GM13977 (cell line): ENCODE results near the gene RARA.

Experiments used
- DNase-seq: peaks from one replicate; pipeline ENCODE4 v3.0.0; 2012; ENCODE audit warnings: low spot score
- in situ Hi-C: fragments of 300-500 bp; cut with MboI; formaldehyde crosslinking; loops from one replicate; pipeline ENCODE4 v1.12.0; 2022; ENCODE audit warnings: low sequenced_read_pairs, low pct_unique_long_range_greater_than_20kb, mixed read lengths, inconsistent platforms; ENCODE audit not compliant: unreplicated experiment
- TF ChIP-seq, protein P1 (sequence below): IDR thresholded peaks from 2 replicates; pipeline ENCODE4 v1.5.1; 2012; ENCODE audit warnings: mild to moderate bottlenecking, control low read depth; ENCODE audit not compliant: insufficient read depth; ENCODE audit errors: extremely low read depth, missing control alignments

RARA gene

DNA sequence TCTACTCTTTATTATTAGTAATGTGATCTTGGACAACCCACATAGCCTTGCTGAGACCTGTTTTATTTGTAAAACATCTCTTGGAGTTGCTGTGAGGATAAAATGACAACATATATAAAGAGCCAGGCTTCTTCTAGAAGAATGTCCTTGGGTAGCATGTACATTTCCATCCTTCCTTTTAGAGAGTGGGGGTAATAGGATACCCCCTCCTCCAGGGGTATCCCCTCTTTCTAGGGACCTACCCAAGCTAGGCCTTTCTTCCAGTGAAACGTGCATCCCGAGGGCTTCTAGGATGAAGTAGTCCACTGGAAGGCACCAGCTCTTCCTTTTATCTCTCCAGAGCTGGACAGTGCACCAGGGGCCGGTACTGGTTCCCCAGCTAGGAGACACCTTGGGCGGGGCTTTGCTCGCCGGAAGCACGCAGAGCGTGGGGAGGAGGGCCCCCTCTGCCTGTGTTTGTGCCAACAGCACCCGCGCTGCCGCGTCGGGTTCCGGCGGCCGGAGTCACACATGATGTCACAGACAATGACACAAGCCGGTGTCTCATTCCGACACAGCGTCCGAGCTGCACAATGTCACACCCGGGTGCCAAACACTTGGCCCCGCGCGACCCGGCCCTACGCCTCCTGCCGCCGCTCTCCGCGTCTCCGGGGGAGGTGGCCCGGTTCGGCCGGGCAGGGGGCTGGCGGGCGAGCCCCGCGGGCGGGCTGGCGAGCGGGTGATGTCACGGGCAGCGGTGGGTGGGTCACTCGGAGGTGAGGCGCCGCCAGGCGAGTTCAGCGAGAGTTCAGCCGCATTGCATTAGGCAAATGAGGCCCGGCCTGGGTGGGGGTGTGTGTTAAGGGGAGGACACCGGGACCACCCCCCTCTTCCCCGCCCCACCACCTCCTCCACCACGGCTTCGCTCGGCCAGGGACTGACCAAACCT is 32.2 kb downstream of the RARA start:
- DNase-seq: peak; percentile 90
- in situ Hi-C loops: no loop called here
- TF ChIP-seq, protein P1, sequence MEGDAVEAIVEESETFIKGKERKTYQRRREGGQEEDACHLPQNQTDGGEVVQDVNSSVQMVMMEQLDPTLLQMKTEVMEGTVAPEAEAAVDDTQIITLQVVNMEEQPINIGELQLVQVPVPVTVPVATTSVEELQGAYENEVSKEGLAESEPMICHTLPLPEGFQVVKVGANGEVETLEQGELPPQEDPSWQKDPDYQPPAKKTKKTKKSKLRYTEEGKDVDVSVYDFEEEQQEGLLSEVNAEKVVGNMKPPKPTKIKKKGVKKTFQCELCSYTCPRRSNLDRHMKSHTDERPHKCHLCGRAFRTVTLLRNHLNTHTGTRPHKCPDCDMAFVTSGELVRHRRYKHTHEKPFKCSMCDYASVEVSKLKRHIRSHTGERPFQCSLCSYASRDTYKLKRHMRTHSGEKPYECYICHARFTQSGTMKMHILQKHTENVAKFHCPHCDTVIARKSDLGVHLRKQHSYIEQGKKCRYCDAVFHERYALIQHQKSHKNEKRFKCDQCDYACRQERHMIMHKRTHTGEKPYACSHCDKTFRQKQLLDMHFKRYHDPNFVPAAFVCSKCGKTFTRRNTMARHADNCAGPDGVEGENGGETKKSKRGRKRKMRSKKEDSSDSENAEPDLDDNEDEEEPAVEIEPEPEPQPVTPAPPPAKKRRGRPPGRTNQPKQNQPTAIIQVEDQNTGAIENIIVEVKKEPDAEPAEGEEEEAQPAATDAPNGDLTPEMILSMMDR: no peak

DNA sequence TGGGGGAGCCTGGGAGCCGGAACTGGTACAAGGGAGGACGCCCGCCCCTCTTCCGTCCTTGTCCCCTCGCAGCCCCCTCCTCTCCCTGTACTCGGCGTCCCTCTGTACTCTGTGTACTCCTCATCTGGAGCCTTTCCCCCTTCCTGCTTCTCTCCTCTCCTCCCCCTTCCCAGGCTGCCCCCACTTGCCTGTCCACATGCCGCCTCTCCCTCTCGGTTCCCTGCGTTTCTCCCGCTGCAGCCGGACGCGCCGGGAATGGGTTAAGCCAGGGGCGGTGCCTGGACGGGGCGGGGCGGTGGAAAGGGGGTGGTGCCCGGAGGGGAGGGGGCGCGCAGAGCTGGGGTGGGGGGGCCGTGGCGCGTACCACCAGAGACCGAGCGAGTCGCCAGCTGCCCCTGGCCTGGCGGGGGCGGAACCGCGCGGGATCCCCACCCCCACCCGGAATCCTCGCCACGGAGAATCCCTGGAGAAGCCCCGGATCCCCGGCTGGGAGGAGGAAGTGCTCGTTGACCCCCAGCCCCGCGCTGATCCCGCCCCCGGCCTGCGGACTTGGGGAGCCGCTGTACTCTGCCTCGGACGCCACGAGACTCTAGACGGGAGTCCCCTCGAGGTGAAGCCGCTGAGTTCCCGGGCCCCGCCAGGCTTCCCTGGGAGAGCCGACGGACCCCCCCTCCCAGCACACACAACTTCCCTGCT is 33.0 kb downstream of the RARA start:
- in situ Hi-C loops: no loop called here
- DNase-seq: no peak
- TF ChIP-seq, protein P1: no peak

DNA sequence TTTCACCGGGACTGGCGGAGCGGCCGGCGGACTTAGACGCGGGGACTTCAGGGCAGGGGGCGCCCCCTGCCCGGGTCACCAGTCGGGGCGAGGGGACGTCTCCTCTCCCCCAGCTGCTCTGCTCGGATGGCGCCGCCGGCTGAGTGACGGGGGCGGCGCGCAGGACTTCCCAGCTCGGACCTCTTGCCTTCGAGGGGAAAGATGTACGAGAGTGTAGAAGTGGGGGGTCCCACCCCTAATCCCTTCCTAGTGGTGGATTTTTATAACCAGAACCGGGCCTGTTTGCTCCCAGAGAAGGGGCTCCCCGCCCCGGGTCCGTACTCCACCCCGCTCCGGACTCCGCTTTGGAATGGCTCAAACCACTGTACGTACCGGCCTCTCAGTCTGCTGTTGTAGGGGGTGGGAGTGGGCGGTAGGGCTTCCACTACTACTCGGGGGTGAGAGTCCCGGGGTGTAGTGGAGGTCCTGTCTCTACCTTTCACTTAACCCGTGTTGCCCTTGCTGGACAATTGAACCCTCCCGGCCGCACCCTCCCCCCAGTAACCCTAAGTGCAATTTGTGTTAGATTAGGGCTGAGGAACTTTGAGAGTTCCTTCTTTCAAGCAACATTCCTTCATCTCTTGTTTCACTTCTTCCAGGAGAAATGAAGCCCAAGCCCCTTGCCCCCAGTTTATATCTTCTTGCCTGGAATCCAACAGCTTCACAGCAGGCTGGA is 33.7 kb downstream of the RARA start:
- DNase-seq: no peak
- in situ Hi-C loops: no loop called here
- TF ChIP-seq, protein P1: no peak

DNA sequence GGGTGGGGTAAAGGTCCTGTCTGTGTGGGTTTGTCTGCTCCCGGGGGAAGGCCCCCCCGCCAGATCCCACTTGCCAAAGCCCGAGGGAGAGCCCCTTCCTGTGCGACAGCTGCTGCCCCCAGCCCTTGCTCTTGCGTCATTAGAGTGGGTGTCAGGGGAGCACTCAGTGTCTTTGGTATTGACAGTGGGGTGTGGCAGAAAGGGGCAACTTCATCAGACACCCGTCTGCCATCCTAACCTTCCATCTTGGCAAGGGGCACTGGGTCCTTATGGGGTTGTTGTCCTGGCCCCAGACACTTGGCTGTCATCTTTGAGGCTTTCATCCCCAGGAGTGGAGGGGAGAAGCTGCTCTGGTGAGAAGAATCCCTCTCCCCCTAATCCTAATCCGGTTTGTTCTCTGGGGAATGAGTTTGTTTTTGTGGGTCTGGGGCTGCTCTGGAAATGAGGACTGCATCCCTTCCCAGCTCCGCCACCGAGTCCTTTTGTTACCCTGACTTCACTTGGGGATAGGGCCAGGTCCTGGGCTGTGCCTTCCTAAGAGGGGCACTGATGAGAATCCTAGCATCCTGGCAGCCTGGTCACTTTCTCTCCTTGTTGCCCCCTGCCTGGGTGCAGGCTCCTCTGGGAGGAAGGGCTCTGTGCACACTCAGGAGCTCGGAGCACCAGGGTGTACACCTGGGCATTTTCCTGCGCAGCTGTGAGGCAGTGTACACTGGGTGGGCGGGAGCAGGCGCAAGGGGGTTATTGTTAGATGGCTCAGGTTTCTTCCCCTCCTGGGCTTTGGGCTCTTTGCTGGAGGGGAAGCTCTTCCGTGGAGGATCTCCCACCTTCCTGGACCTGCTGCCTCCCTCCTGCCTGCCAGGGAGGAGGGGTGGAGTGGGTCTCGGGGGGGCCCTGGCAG is 34.5 kb downstream of the RARA start:
- in situ Hi-C loops: no loop called here
- no peak for DNase-seq
- TF ChIP-seq, protein P1: no peak

DNA sequence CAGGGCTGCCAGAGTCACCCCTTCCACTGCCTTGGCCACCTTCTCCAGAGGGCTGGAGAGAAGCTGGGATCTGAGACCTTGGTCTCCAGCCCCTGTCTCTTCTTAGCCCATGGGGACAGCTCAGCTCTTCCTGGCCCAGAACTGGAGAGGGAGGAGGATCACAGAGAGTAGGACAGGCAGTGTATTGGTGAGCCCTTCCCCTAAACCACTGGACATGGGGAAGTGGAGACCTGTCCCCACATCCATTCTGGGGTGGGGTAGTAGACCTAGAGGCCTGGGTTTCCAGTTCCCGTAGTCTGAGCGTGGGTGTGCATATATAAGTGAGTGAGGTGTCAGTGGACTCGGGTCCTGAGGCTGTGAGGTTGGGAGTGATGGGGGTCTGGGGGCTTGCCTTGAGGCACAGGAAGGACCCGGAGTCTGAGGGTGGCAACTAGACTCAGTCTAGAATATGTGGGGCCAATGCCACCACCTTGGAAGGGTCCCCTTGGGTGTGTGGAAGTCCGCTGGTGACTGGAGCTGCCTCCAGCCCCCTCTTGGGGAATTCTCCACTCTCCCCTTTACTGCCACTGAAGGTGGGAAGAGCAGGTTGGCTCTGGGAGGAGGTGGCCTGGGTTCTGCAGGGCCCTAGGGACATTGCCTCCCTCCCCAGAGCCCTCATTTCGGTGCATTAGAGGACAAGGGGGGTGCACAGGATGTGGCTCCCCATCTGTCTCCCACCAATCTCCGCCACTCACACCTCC is 35.6 kb downstream of the RARA start:
- DNase-seq: no peak

More for the DNA sequence above, 35.6 kb downstream of the RARA start:
- in situ Hi-C loops: no loop called here
- TF ChIP-seq, protein P1: no peak
